ENCODE results near the gene PKNOX2.

Gene PKNOX2

GRCh38 chr11:125173027-125173426 lies 8.5 kb downstream of the PKNOX2 start:
- Mint-ChIP-seq H3K27me3 (peaks cover 77% of the 10 kb centered on the region), H3K27ac (no peak overlapping the region), H3K9me3 (no peaks in the 10 kb centered on the region), H3K36me3 (no peaks in the 10 kb centered on the region), H3K4me1 (no peaks in the 10 kb centered on the region), H3K4me3 (no peak overlapping the region)
- DNase-seq = no peak
- CTCF ChIA-PET = no interaction called here

GRCh38 chr11:125173556-125173955 lies 9.0 kb downstream of the PKNOX2 start:
- no peaks in the 10 kb centered on the region for H3K9me3 Mint-ChIP-seq
- no peak overlapping the region for H3K27ac Mint-ChIP-seq
- H3K36me3 Mint-ChIP-seq = no peaks in the 10 kb centered on the region
- H3K4me3 Mint-ChIP-seq = no peak overlapping the region
- H3K27me3 Mint-ChIP-seq = peaks cover 75% of the 10 kb centered on the region
- CTCF ChIA-PET = no interaction called here
- DNase-seq = no peak
- no peaks in the 10 kb centered on the region for H3K4me1 Mint-ChIP-seq

- H3K27me3 Mint-ChIP-seq = peaks cover 74% of the 10 kb centered on the region
- DNase-seq = no peak
- no peak overlapping the region for H3K4me3 Mint-ChIP-seq
- no peaks in the 10 kb centered on the region for H3K4me1 Mint-ChIP-seq
- no peaks in the 10 kb centered on the region for H3K9me3 Mint-ChIP-seq
- H3K36me3 Mint-ChIP-seq = no peaks in the 10 kb centered on the region
- no peak overlapping the region for H3K27ac Mint-ChIP-seq
- CTCF ChIA-PET = no interaction called here
These were observed 9.5 kb downstream of the PKNOX2 start for GRCh38 chr11:125174057-125174456.

GRCh38 chr11:125174686-125175085 lies 10.1 kb downstream of the PKNOX2 start:
- H3K4me1 Mint-ChIP-seq = no peaks in the 10 kb centered on the region
- no peaks in the 10 kb centered on the region for H3K9me3 Mint-ChIP-seq
- CTCF ChIA-PET = no interaction called here
- H3K4me3 Mint-ChIP-seq = no peak overlapping the region
- H3K27ac Mint-ChIP-seq = no peak overlapping the region
- peaks cover 73% of the 10 kb centered on the region for H3K27me3 Mint-ChIP-seq
- DNase-seq = no peak
- no peaks in the 10 kb centered on the region for H3K36me3 Mint-ChIP-seq

- H3K27me3 Mint-ChIP-seq = peaks cover 72% of the 10 kb centered on the region
- no peak overlapping the region for H3K4me3 Mint-ChIP-seq
- CTCF ChIA-PET = no interaction called here
- no peak for DNase-seq
- H3K27ac Mint-ChIP-seq = no peak overlapping the region
- no peaks in the 10 kb centered on the region for H3K4me1 Mint-ChIP-seq
- H3K9me3 Mint-ChIP-seq = no peaks in the 10 kb centered on the region
- no peaks in the 10 kb centered on the region for H3K36me3 Mint-ChIP-seq
These were observed 10.6 kb downstream of the PKNOX2 start for GRCh38 chr11:125175166-125175565.

- H3K36me3 Mint-ChIP-seq = no peaks in the 10 kb centered on the region
- no peak for DNase-seq
- no peaks in the 10 kb centered on the region for H3K4me1 Mint-ChIP-seq
- no peaks in the 10 kb centered on the region for H3K9me3 Mint-ChIP-seq
- no peak overlapping the region for H3K27ac Mint-ChIP-seq
- H3K4me3 Mint-ChIP-seq = no peak overlapping the region
- peaks cover 70% of the 10 kb centered on the region for H3K27me3 Mint-ChIP-seq
- CTCF ChIA-PET = no interaction called here
These were observed 11.5 kb downstream of the PKNOX2 start for GRCh38 chr11:125175896-125176575.

GRCh38 chr11:125176866-125177265 lies 12.3 kb downstream of the PKNOX2 start:
- no peak overlapping the region for H3K27ac Mint-ChIP-seq
- H3K9me3 Mint-ChIP-seq = no peaks in the 10 kb centered on the region
- no peak for DNase-seq
- H3K4me1 Mint-ChIP-seq = no peaks in the 10 kb centered on the region
- CTCF ChIA-PET = no interaction called here
- no peak overlapping the region for H3K4me3 Mint-ChIP-seq
- H3K36me3 Mint-ChIP-seq = no peaks in the 10 kb centered on the region
- peaks cover 72% of the 10 kb centered on the region for H3K27me3 Mint-ChIP-seq

- CTCF ChIA-PET = no interaction called here
- Mint-ChIP-seq H3K27me3 (peaks cover 69% of the 10 kb centered on the region), H3K27ac (no peak overlapping the region), H3K4me3 (no peak overlapping the region), H3K4me1 (no peaks in the 10 kb centered on the region), H3K36me3 (no peaks in the 10 kb centered on the region), H3K9me3 (no peaks in the 10 kb centered on the region)
- no peak for DNase-seq
These were observed 13.0 kb downstream of the PKNOX2 start for GRCh38 chr11:125177543-125177942.

GRCh38 chr11:125179346-125179745 lies 14.8 kb downstream of the PKNOX2 start:
- H3K27me3 Mint-ChIP-seq = peaks cover 73% of the 10 kb centered on the region
- no peak overlapping the region for H3K4me3 Mint-ChIP-seq
- H3K4me1 Mint-ChIP-seq = no peaks in the 10 kb centered on the region
- no peaks in the 10 kb centered on the region for H3K9me3 Mint-ChIP-seq
- DNase-seq = no peak
- no peaks in the 10 kb centered on the region for H3K36me3 Mint-ChIP-seq
- H3K27ac Mint-ChIP-seq = no peak overlapping the region
- CTCF ChIA-PET = no interaction called here

- Mint-ChIP-seq H3K9me3 (no peaks in the 10 kb centered on the region), H3K4me3 (no peak overlapping the region), H3K27ac (no peak overlapping the region), H3K36me3 (no peaks in the 10 kb centered on the region), H3K4me1 (no peaks in the 10 kb centered on the region), H3K27me3 (peaks cover 73% of the 10 kb centered on the region)
- CTCF ChIA-PET = no interaction called here
- no peak for DNase-seq
These were observed 15.3 kb downstream of the PKNOX2 start for GRCh38 chr11:125179895-125180294.

- Mint-ChIP-seq H3K4me3 (no peak overlapping the region), H3K27ac (no peak overlapping the region), H3K4me1 (no peaks in the 10 kb centered on the region), H3K9me3 (no peaks in the 10 kb centered on the region), H3K27me3 (peaks cover 68% of the 10 kb centered on the region), H3K36me3 (no peaks in the 10 kb centered on the region)
- CTCF ChIA-PET = no interaction called here
- no peak for DNase-seq
These were observed 16.1 kb downstream of the PKNOX2 start for GRCh38 chr11:125180413-125181305.

GRCh38 chr11:125182573-125182972 lies 18.0 kb downstream of the PKNOX2 start:
- CTCF ChIA-PET = no interaction called here
- H3K4me1 Mint-ChIP-seq = no peaks in the 10 kb centered on the region
- no peak for DNase-seq
- peaks cover 53% of the 10 kb centered on the region for H3K27me3 Mint-ChIP-seq
- no peaks in the 10 kb centered on the region for H3K36me3 Mint-ChIP-seq
- no peaks in the 10 kb centered on the region for H3K9me3 Mint-ChIP-seq
- H3K27ac Mint-ChIP-seq = no peak overlapping the region
- no peak overlapping the region for H3K4me3 Mint-ChIP-seq

- Mint-ChIP-seq H3K9me3 (no peaks in the 10 kb centered on the region), H3K27ac (no peak overlapping the region), H3K36me3 (no peaks in the 10 kb centered on the region), H3K4me3 (no peak overlapping the region), H3K27me3 (peaks cover 56% of the 10 kb centered on the region), H3K4me1 (no peaks in the 10 kb centered on the region)
- CTCF ChIA-PET = no interaction called here
- no peak for DNase-seq
These were observed 19.1 kb downstream of the PKNOX2 start for GRCh38 chr11:125183641-125184040.

GRCh38 chr11:125188021-125188420 lies 23.5 kb downstream of the PKNOX2 start:
- no peak overlapping the region for H3K27ac Mint-ChIP-seq
- CTCF ChIA-PET = no interaction called here
- H3K9me3 Mint-ChIP-seq = no peaks in the 10 kb centered on the region
- H3K36me3 Mint-ChIP-seq = no peaks in the 10 kb centered on the region
- H3K4me1 Mint-ChIP-seq = no peaks in the 10 kb centered on the region
- peaks cover 60% of the 10 kb centered on the region for H3K27me3 Mint-ChIP-seq
- no peak for DNase-seq
- no peak overlapping the region for H3K4me3 Mint-ChIP-seq

GRCh38 chr11:125190566-125190965 lies 26.0 kb downstream of the PKNOX2 start:
- Mint-ChIP-seq H3K27me3 (peaks cover 48% of the 10 kb centered on the region), H3K27ac (no peak overlapping the region), H3K9me3 (no peaks in the 10 kb centered on the region), H3K36me3 (no peaks in the 10 kb centered on the region), H3K4me1 (no peaks in the 10 kb centered on the region), H3K4me3 (no peak overlapping the region)
- CTCF ChIA-PET = no interaction called here
- DNase-seq = no peak
